GM12878 (cell line): ENCODE measurements around the gene SIDT2. TPM values are rescaled to one million over a fixed set of nuclear protein-coding genes. Genes with fewer than 3 reads are reported as not detected.

ENCODE experiments used
- ATAC-seq: fragments of 200-7000 bp; cut with Tn5 transposase; 3 replicates; pipeline ENCODE4 v1.9.1; 2020; ENCODE audit warnings: mild to moderate bottlenecking, moderate library complexity
- BruUV-seq: library from RNA; stranded (reverse); fragments of 400-500 nt; replicated peaks from 2 replicates; lab custom pipeline; 2021; lab: Mats Ljungman, UMichigan
- CTCF ChIA-PET: fragments of 300-600 bp; sonication (Branson Sonifier 250); formaldehyde crosslinking; extraction: SDS; loops from one replicate; lab custom pipeline; 2021; ENCODE audit warnings: inconsistent platforms; lab: Yijun Ruan, JAX
- POLR2A ChIA-PET: fragments of 350-600 bp; formaldehyde crosslinking; extraction: SDS; loops from one replicate; lab custom pipeline; 2021; ENCODE audit warnings: inconsistent platforms; lab: Charles Lee
- RAD21 ChIA-PET: fragments of 300-600 bp; sonication (Branson Sonifier 250); formaldehyde crosslinking; loops from one replicate; lab custom pipeline; 2023; ENCODE audit warnings: antibody characterized with exemption; ENCODE audit not compliant: unreplicated experiment; lab: Charles Lee
- SMC1A ChIA-PET: fragments of 300-600 bp; sonication (Branson Sonifier 250); formaldehyde crosslinking; loops from one replicate; lab custom pipeline; 2023; ENCODE audit not compliant: unreplicated experiment, uncharacterized antibody; lab: Charles Lee
- DNase-seq: peaks from one replicate; pipeline ENCODE4 v3.0.0-alpha.2; 2011; ENCODE audit warnings: low read depth, low spot score
- FAIRE-seq: peaks from 3 replicates; lab custom pipeline; 2011; peaks lifted over from hg19 to GRCh38; lab: Jason Lieb, UNC
- H2AFZ ChIP-seq: 2 replicates; pipeline ENCODE4 v1.6.0; 2011; ENCODE audit warnings: low read depth, low read length, control low read depth; ENCODE audit not compliant: control insufficient read depth
- H3K27ac ChIP-seq: 2 replicates; pipeline ENCODE4 v1.5.1; 2011; ENCODE audit warnings: control low read depth; ENCODE audit not compliant: control insufficient read depth, insufficient read depth
- H3K27me3 ChIP-seq, 2 experiments: replicated peaks in 1 of 2; 2 replicates each; pipeline versions ENCODE4 v1.6.0 to v1.6.1; 2011; ENCODE audit warnings: low read length in 1 of 2; ENCODE audit not compliant: control insufficient read depth in 2 of 2, insufficient read depth in 2 of 2
- H3K36me3 ChIP-seq, 2 experiments: 2 replicates each; pipeline ENCODE4 v1.5.1; 2011; ENCODE audit warnings: low read length in 1 of 2; ENCODE audit not compliant: control insufficient read depth in 2 of 2, insufficient read depth in 2 of 2
- H3K4me1 ChIP-seq: 2 replicates; pipeline ENCODE4 v1.6.1; 2011; ENCODE audit warnings: mild to moderate bottlenecking, low read length, moderate library complexity, mixed read lengths; ENCODE audit not compliant: control insufficient read depth, insufficient read depth
- H3K4me2 ChIP-seq: 2 replicates; pipeline ENCODE4 v1.6.0; 2011; ENCODE audit warnings: control low read depth; ENCODE audit not compliant: control insufficient read depth, insufficient read depth
- H3K4me3 ChIP-seq: fragments of 200-600 bp; sonication (generic); 2 replicates; pipeline ENCODE4 v1.5.1; 2016
- H3K79me2 ChIP-seq: 2 replicates; pipeline ENCODE4 v1.6.0; 2011; ENCODE audit warnings: low read length; ENCODE audit not compliant: control insufficient read depth, insufficient read depth
- H3K9ac ChIP-seq: 2 replicates; pipeline ENCODE4 v1.8.0; 2011; ENCODE audit warnings: low read length, control low read depth, mixed read lengths; ENCODE audit not compliant: control insufficient read depth, insufficient read depth
- H3K9me3 ChIP-seq: replicated peaks from 3 replicates; pipeline ENCODE4 v1.5.1; 2011; ENCODE audit warnings: mild to moderate bottlenecking, low read length; ENCODE audit not compliant: control insufficient read depth, insufficient read depth
- H4K20me1 ChIP-seq: 2 replicates; pipeline ENCODE4 v1.6.0; 2011; ENCODE audit not compliant: control insufficient read depth, insufficient read depth
- ATF7 ChIP-seq: fragments of 450-650 bp; IDR thresholded peaks from 2 replicates; pipeline ENCODE4 v1.6.1; 2016; ENCODE audit warnings: low read depth, mild to moderate bottlenecking
- E2F8 ChIP-seq: fragments of 450-650 bp; IDR thresholded peaks from 2 replicates; pipeline ENCODE4 v1.6.1; 2018; ENCODE audit warnings: mild to moderate bottlenecking, low read depth, moderate library complexity; ENCODE audit not compliant: partially characterized antibody
- ETV6 ChIP-seq, 2 experiments: fragments of 450-650 bp in 1 of 2; IDR thresholded peaks in 1 of 2; conservative IDR thresholded peaks in 1 of 2; 2 replicates each; pipeline ENCODE4 v1.6.1; 2014; ENCODE audit warnings: antibody characterized with exemption in 1 of 2, borderline replicate concordance in 1 of 2, low read depth in 1 of 2, mild to moderate bottlenecking in 1 of 2, moderate library complexity in 1 of 2
- MYC ChIP-seq: IDR thresholded peaks from 2 replicates; pipeline ENCODE4 v1.6.1; 2011; ENCODE audit warnings: mild to moderate bottlenecking, low read length, moderate library complexity, inconsistent platforms; ENCODE audit not compliant: insufficient read depth, insufficient replicate concordance, insufficient read length, severe bottlenecking
- NR2F1 ChIP-seq: fragments of 450-650 bp; conservative IDR thresholded peaks from 2 replicates; pipeline ENCODE4 v1.6.1; 2017; ENCODE audit warnings: mild to moderate bottlenecking
- RELA ChIP-seq: fragments of 450-650 bp; IDR thresholded peaks from 2 replicates; pipeline ENCODE4 v1.8.0; 2014; ENCODE audit warnings: borderline replicate concordance; ENCODE audit not compliant: partially characterized antibody
- SMARCA5 ChIP-seq: fragments of 450-650 bp; IDR thresholded peaks from 2 replicates; pipeline ENCODE4 v1.6.1; 2017; ENCODE audit warnings: mild to moderate bottlenecking
- SP1 ChIP-seq: IDR thresholded peaks from one replicate; pipeline ENCODE4 v1.6.1; 2011; ENCODE audit warnings: low read depth, low read length
- TBL1XR1 ChIP-seq: IDR thresholded peaks from 2 replicates; pipeline ENCODE4 v1.6.1; 2012; ENCODE audit warnings: low read depth, low read length, improper control_type of control experiment
- WGBS: methylation state at CpG from one replicate; pipeline ENCODE4 v1.1.6; 2016; ENCODE audit warnings: low lambda C conversion rate; ENCODE audit not compliant: insufficient replicate concordance, insufficient coverage; ENCODE audit errors: missing lambda C conversion rate; 5-methylcytosine and 5-hydroxymethylcytosine counted together
- in situ Hi-C: fragments of 300-500 bp; cut with MboI; formaldehyde crosslinking; loops from 9 replicates; pipeline ENCODE4 v1.14.3; 2018; ENCODE audit warnings: mixed read lengths
- intact Hi-C: fragments of 100-400 bp; cut with micrococcal nuclease; formaldehyde crosslinking; loops from one replicate; pipeline ENCODE4 v1.14.2; 2022; ENCODE audit not compliant: unreplicated experiment
- polyA plus RNA-seq, 11 experiments: library from polyadenylated mRNA; depleted of rRNA in 4 of 11; unstranded in 6 of 11; stranded (reverse) in 5 of 11; fragments of >200 nt; fragmentation: Nextera tagmentation in 4 of 11; fragmentation: Illumina TruSeq in 1 of 11; extraction: Ambion mirVana in 4 of 11; extraction: Trizol in 1 of 11; gene quantifications; 1 replicate in 1 of 11; 2 replicates in 10 of 11; pipeline versions ENCODE4 v1.2.1 to v1.2.3, GENCODE V29; 2011 to 2016; ENCODE audit warnings: inconsistent platforms in 2 of 11, missing spikeins in 2 of 11, low read depth in 1 of 11
- total RNA-seq, 4 experiments: library from RNA; depleted of rRNA in 3 of 4; stranded (reverse); fragments of >200 nt in 3 of 4; fragmentation: Illumina TruSeq in 1 of 4; extraction: Trizol in 1 of 4; gene quantifications; 2 replicates each; pipeline versions ENCODE4 v1.2.1 to v1.2.3, GENCODE V29; 2013 to 2021

SIDT2 gene
- total and polyA plus RNA-seq, 10 of the 15 experiments (the other 5 are each of a cell fraction or from before 2014, with no cell fraction given) = 4.9 to 23.9 (median 10.3) TPM

GRCh38 chr11:117183724-117184349, 5.3 kb downstream of the SIDT2 start:
- FAIRE-seq = no peak
- POLR2A ChIA-PET = interaction anchor here (1.0 kb wide), 1 partner anchor 43 kb away, joined by 3 read pairs; no protein-coding TSS in a partner anchor
- DNase-seq = no peak
- Histone ChIP-seq H3K79me2 (peaks cover 8% of the 10 kb centered on the region), H3K9ac (no peak overlapping the region), H4K20me1 (no peaks in the 10 kb centered on the region), H3K27ac (no peak overlapping the region), H3K4me3 (no peak overlapping the region), H2AFZ (no peak overlapping the region), H3K36me3 (peaks cover 3 to 8% of the 10 kb centered on the region in 2 experiments), H3K4me1 (peaks cover 34% of the 10 kb centered on the region), H3K9me3 (no peaks in the 10 kb centered on the region), H3K27me3 (no peaks in the 10 kb centered on the region), H3K4me2 (no peak overlapping the region)
- ATAC-seq = no peak
- in situ Hi-C loops = no loop called here
- RAD21 ChIA-PET = interaction anchor here (6.9 kb wide), 1 partner anchor 45 kb away, joined by 159 read pairs; the partner anchor contains the start of genes PCSK7 and RNF214
- BruUV-seq = no TSS peak
- SMC1A ChIA-PET = interaction anchor here (1.0 to 6.9 kb wide), 2 partner anchors 37 to 43 kb away, joined by 3 to 187 read pairs; partner anchors contain the start of genes PCSK7 and RNF214
- no peak for TF ChIP-seq ATF7
- no peak for TF ChIP-seq ETV6 (conservative IDR thresholded peaks at IDR 0.05 in 1 of 2, IDR thresholded peaks at IDR 0.05 in 1 of 2; ENCODE audit: borderline replicate concordance in 1 of 2, low read depth in 1 of 2)
- TF ChIP-seq TBL1XR1 = no peak
- no peak for TF ChIP-seq SMARCA5
- no peak for TF ChIP-seq NR2F1
- no peak for TF ChIP-seq SP1
- no peak for TF ChIP-seq E2F8
- TF ChIP-seq RELA = no peak
- TF ChIP-seq MYC = no peak
- CTCF ChIA-PET = interaction anchor here (4.3 to 10.3 kb wide), 3 partner anchors 13 to 43 kb away, joined by 15 to 422 read pairs (median 44); partner anchors contain the start of genes PCSK7 and RNF214
- 92% methylated on average over 11 of the region's 11 CpGs for WGBS
- intact Hi-C loops = no loop called here
